Mesothelial cell of epicardium (in vitro differentiated cells): Measurements from ENCODE around the gene ZIM2. TPM values are rescaled to one million over a fixed set of nuclear protein-coding genes. Genes with fewer than 3 reads are reported as not detected.

Experiments
- DNase-seq, 2 experiments: peaks; one replicate each; pipeline ENCODE4 v3.0.0; 2021; ENCODE audit warnings: low spot score in 2 of 2; ENCODE audit not compliant: unreplicated experiment in 2 of 2
- H3K27ac Mint-ChIP-seq: 2 replicates; pipeline ENCODE4 v1.8.0; 2021; ENCODE audit warnings: mixed read lengths
- H3K27me3 Mint-ChIP-seq: 2 replicates; pipeline ENCODE4 v1.8.0; 2021; ENCODE audit warnings: low read depth, mixed read lengths
- H3K36me3 Mint-ChIP-seq: 2 replicates; pipeline ENCODE4 v1.8.0; 2021; ENCODE audit warnings: mixed read lengths
- H3K4me1 Mint-ChIP-seq: 2 replicates; pipeline ENCODE4 v1.8.0; 2021; ENCODE audit warnings: mixed read lengths
- H3K4me3 Mint-ChIP-seq: 2 replicates; pipeline ENCODE4 v1.8.0; 2021; ENCODE audit warnings: mild to moderate bottlenecking, moderate library complexity, mixed read lengths
- H3K9me3 Mint-ChIP-seq: 2 replicates; pipeline ENCODE4 v1.8.0; 2021; ENCODE audit warnings: mixed read lengths
- total RNA-seq: library from RNA; stranded (reverse); gene quantifications from 3 replicates; pipeline ENCODE4 v1.2.1, GENCODE V29; 2021
- TF ChIP-seq, protein P1 (sequence below): fragments of 200-600 bp; sonication (generic); IDR thresholded peaks from one replicate; pipeline ENCODE4 v1.5.0; 2021; ENCODE audit warnings: antibody characterized with exemption; ENCODE audit not compliant: unreplicated experiment

Gene ZIM2
- total RNA-seq, 1 donor from 2014 or later = not detected

DNA sequence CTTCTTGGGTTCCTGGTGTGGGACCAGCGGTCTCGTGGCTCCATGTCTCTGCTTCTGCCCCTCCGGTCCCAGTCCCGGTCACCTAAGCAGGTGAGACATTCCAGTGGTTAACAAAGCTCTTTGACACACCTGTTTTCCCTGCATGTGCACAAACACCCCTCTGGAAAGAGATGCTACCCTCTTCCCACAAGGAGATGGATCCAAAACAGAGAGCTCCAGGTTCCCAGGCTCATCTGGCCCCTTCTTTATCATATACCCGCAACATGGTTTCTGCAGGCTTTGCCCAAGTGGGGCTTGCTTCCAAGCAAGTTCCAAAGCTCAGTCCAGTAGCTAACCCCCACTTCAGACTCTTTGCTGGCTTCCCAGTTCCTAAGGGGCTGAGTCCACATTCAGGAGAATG lies 17.8 kb downstream of the ZIM2 start:
- Mint-ChIP-seq H3K9me3 (peaks cover 92% of the 10 kb centered on the region), H3K4me1 (no peaks in the 10 kb centered on the region), H3K27me3 (no peaks in the 10 kb centered on the region), H3K4me3 (no peak overlapping the region), H3K36me3 (peaks cover 7% of the 10 kb centered on the region), H3K27ac (no peak overlapping the region)
- TF ChIP-seq, protein P1, sequence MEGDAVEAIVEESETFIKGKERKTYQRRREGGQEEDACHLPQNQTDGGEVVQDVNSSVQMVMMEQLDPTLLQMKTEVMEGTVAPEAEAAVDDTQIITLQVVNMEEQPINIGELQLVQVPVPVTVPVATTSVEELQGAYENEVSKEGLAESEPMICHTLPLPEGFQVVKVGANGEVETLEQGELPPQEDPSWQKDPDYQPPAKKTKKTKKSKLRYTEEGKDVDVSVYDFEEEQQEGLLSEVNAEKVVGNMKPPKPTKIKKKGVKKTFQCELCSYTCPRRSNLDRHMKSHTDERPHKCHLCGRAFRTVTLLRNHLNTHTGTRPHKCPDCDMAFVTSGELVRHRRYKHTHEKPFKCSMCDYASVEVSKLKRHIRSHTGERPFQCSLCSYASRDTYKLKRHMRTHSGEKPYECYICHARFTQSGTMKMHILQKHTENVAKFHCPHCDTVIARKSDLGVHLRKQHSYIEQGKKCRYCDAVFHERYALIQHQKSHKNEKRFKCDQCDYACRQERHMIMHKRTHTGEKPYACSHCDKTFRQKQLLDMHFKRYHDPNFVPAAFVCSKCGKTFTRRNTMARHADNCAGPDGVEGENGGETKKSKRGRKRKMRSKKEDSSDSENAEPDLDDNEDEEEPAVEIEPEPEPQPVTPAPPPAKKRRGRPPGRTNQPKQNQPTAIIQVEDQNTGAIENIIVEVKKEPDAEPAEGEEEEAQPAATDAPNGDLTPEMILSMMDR = no peak
- no peak for DNase-seq

DNA sequence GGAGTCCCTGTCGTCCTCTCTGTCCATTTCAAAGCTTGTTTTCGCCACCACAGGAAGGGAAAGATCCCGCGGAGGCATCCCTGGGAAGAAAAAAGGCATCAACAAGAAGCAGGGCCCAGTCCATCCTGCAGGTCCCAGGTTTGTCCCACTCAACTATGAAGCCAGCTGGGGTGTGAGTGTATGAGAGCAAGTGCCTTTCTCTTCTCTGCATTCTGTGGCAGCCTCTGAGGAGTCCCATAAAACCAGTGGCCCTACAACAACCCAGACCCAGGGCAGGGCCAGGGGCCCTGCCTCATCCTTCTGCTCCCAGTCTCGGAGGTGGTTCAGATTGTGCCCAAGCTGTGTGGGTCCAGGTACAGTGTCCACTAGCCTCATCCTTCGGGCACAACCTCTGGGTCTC lies 18.9 kb downstream of the ZIM2 start:
- TF ChIP-seq, protein P1 = no peak
- peaks cover 92% of the 10 kb centered on the region for H3K9me3 Mint-ChIP-seq
- H3K4me3 Mint-ChIP-seq = no peak overlapping the region
- H3K27me3 Mint-ChIP-seq = no peaks in the 10 kb centered on the region
- peaks cover 7% of the 10 kb centered on the region for H3K36me3 Mint-ChIP-seq
- H3K4me1 Mint-ChIP-seq = no peaks in the 10 kb centered on the region
- H3K27ac Mint-ChIP-seq = no peak overlapping the region
- DNase-seq = no peak

DNA sequence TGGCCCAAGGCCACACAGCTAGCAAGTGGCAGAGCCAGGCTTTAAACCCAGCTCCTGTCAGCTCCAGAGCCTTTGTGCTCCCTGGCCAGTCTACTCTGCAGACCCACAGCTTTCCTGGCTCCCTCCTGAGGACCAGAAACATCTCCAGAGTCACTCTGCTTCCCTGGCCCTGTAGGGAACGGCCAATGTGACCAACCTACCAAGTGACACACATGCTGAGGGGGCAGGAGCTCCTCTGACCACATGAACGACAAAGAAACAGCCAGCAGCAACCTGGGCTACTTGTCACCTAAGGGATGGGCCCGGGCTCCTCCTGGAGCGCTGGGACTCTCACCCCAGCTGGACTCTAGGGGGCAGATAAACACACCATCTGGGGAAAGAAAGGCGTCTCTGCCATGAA lies 19.3 kb downstream of the ZIM2 start:
- Mint-ChIP-seq H3K27me3 (no peaks in the 10 kb centered on the region), H3K9me3 (peaks cover 92% of the 10 kb centered on the region), H3K36me3 (peaks cover 7% of the 10 kb centered on the region), H3K4me3 (no peak overlapping the region), H3K4me1 (no peaks in the 10 kb centered on the region), H3K27ac (no peak overlapping the region)
- TF ChIP-seq, protein P1 = no peak
- DNase-seq = no peak

DNA sequence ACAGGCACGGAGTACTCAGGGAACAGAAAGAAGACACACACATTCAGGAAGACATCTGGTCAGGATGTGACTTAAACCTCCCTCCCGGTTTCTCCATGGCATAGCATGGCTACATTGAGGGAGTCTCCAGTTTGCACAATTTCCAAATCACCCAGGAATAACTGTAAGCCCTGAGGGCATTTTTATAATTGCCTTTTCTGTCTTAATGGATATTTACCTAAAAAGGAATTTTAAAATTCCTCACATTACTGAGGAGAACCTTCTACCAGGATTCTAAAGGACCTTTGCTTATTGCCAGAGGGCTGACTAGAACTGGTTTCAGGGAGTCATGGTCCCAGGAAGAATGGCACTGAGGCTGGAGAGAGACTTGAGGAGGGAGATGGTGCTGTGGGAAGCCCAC lies 21.4 kb downstream of the ZIM2 start:
- Mint-ChIP-seq H3K4me3 (no peak overlapping the region), H3K27me3 (no peaks in the 10 kb centered on the region), H3K4me1 (no peaks in the 10 kb centered on the region), H3K36me3 (peaks cover 7% of the 10 kb centered on the region), H3K27ac (no peak overlapping the region), H3K9me3 (peaks cover 93% of the 10 kb centered on the region)
- no peak for DNase-seq
- TF ChIP-seq, protein P1 = no peak

DNA sequence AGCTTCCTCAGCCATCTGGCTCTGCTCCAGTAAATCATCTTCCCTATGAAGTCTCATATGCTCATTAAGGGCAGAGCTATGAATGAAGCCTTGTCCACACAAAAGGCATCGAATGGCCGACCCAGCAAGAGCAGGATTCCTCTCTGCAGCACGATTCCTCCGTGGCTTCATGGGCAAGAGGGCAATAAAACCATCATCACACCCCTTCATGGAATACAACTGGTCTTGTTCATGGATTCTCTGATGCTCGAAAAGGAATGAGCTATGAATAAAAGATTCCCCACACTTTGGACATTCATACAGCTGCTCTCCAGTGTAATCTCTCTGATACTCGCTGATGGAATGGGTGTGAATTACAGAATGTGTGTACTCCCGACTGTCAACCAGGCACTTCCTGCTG lies 25.9 kb downstream of the ZIM2 start:
- H3K36me3 Mint-ChIP-seq = peaks cover 6% of the 10 kb centered on the region
- peaks cover 85% of the 10 kb centered on the region for H3K9me3 Mint-ChIP-seq
- no peak for DNase-seq
- no peaks in the 10 kb centered on the region for H3K4me1 Mint-ChIP-seq
- H3K4me3 Mint-ChIP-seq = no peak overlapping the region
- TF ChIP-seq, protein P1 = no peak
- no peak overlapping the region for H3K27ac Mint-ChIP-seq
- H3K27me3 Mint-ChIP-seq = no peaks in the 10 kb centered on the region

DNA sequence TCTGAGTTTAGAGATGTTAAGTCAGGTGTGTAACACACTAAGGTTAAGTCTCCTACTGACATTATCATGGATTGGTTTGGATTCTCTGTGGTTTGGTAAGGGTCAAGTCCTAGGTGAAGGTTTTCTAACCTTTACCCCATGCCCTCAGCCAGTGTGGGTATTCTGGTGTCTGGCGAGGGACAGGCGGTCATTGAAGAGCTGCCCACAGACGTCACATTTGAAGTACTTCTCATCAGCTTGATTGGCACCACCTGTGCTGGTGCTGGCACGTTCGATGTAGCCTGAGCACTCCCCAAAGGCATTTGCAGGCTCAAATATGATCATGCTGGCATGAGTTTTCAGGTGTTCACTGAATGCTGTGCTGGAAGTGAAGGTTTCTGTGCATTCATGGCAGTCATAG lies 27.0 kb downstream of the ZIM2 start:
- TF ChIP-seq, protein P1 = no peak
- H3K36me3 Mint-ChIP-seq = peaks cover 6% of the 10 kb centered on the region
- no peak overlapping the region for H3K4me3 Mint-ChIP-seq
- peaks cover 85% of the 10 kb centered on the region for H3K9me3 Mint-ChIP-seq
- no peak overlapping the region for H3K27ac Mint-ChIP-seq
- no peak for DNase-seq
- no peaks in the 10 kb centered on the region for H3K4me1 Mint-ChIP-seq
- no peaks in the 10 kb centered on the region for H3K27me3 Mint-ChIP-seq
